HG03469 (cell line): ENCODE data around the gene CLIC3.

Experiments
- ATAC-seq: cut with Tn5 transposase; IDR thresholded peaks from one replicate; pipeline ENCODE4 v1.9.1; 2021; ENCODE audit warnings: mild to moderate bottlenecking, moderate library complexity, moderate number of reproducible peaks; ENCODE audit not compliant: unreplicated experiment

Gene CLIC3

DNA sequence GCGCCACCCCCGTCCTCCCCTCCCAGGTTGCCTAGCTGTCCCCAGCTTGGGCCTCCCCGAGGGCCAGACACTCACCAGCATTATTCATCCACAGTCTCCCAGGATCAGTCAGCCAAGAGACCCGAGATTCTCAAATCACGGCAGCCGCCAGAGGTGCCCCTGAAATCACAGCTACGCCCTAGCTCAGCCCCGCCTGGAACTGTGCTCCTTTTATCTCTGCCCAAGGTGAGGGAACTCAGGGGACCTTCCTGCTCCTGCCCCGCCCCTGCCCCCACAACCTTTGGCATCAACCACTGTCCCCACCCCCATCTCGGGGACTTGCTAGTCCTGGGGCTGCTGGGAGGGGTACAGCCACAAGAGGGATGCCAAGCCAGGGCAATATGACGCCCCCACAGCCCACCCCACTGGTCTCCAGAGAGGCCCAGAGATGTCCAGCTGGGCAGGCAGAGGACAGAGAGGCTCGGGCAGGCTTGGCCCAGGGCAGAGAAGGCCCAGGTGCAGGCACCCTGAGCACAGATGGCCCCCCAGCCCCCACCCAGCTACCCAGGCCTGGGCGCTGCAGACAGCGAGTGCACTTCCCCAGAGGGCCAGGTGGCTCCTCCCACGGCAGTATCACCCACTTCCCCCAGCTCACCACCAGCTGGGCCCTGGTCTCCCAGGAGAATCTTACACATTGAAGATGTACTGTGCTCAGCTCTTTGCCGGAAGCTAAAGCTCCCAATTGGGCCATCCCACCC, 35.7 kb upstream of the CLIC3 start, which contains the start of gene FUT7:
TSS of gene FUT7 (minus strand) at position 185 of the 737 bp plus-strand sequence. CDS start at position 88, 97 bp downstream.
- ATAC-seq, result no peak

DNA sequence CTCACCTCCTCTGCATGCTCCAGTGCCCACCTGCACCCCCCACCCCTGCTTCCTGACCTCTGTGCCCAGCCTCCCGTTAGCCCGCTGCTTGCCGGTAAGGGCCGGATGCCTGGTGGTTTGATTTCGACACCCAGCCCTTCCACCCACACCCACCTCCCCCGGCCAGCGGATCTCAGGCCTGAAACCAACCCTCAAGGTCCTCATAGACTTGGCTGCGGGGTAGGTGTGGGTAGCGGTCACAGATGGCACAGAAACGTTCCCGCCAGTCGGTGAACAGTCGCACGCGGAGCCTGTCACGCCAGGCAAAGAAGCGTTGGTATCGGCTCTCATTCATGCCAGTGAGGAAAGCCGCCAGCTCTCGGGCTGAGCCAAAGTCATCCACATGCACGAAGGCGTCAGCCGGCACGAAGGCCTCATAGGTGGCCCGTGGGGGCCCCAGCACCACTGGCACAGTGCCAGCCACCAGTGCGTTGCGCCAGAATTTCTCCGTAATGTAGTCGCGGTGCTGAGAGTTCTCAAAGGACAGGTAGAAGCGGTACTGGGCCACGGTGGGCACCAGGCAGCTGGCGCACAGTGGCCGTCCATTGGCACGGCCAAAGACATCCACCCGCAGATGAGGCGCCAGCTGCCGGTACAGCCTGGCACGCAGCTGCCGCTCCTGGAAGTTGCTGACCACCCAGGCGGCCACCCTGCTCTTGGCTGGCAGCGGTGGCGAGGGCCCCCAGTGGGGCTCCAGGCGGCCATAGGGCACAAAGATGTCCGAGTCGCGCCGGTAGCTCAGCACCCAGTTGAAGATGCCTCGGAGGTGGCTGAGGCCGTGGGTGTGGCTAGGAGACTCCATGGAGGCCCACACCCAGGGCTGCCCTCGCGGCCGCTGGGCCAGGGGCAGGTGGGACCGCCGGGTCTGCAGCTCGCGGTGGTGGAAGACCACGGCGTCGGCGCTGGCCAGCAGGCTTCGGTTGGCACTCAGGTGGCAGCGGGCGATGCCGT, 34.5 kb upstream of the CLIC3 start:
- ATAC-seq, result no peak

DNA sequence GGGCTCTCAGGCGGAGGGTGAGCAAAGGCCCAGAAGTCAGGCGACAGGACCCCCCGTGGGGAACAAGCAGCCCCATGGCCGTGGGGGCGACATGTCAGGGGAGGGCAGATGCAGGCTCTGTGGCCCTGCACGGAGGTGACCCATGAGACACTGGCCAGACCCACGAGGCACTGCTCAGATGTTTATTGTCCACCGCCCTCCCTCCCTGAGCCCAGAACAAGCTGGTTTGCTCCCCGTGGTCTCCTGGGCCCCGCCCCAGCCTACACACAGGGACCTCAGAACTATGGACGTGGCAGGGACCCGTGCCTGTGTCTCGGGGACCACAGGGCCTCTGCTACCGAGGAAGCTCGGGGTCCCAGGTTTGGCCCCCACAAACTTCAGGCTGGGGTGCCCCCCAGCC, 33.6 kb upstream of the CLIC3 start:
- ATAC-seq, result no peak

DNA sequence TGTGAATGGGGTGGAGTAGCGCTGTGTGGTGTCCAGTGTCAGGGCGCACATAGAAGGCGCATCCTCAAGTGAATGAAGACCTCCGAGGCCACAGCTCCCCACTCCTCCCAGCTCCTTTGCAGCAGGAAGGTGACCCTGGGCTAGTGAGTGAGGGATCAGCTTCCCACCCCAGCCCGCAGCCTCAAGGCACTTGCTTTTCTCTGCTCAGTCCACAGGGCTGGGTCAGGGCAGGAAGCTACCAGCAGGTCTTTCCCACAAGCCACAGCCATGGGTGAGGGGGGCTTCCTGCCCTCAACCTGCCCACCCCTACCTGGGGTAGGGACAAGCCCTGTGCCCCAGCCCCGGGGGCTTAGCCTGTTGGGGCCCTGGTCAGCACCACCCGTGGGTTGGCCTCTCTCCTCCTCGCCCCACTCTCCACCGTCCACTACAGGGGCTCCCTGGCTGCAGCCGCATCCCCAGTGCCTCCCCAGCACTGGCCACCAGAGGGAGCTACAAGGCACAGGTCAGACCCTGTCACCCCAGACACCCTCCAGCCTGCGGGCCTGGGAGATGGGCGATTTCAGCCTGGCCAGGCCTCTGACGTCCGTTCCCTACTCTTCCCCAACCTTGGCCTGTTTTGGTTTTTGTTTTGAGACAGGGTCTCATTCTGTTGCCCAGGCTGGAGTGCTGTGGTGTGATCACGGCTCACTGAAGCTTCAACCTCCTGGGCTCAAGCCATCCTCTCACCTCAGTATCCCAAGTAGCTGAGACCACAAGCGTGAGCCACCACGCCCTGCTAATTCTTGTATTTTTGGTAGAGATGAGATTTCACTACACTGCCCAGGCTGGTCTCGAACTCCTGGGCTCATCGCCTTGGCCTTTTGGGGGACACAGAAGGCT, 32.9 kb upstream of the CLIC3 start:
- ATAC-seq, result no peak

DNA sequence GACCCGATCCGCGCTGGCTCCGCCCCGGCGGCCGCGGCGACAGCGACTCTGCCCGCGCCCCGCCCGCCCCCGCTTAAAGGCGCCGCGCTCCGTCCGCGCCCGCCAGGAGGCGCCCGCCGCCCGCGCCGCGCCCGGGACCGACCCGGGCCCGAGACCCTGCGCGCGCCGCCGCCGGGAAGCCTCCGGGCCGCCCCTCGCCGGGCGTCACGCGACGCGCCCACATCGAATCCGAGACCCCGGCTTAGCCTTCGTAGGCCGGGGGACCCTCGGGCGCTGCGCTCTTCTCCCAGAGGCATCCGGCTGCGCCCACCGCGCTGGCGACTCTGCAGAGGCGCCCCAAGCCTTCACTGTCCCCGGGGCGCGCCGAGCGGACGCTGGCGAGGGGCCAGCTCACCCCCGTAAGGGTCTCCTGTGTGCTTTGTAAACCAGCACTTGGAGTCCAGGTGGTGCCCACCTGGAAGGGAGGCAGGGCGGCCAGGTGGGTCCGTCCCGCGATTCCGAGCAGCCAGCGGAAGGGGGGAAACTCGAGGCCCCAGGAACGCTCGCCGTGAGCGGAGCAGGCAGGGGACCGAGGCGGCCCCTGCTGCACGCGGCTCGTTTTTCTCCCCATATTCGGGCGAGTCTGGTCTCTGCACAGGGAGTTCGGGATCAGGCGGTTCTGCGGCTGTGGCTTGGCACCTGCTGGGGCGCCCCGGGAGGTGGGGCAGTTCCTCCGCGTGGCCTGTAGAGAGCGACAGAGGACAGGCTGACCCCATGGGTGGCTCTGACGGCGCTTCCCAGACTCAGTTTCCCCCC, 32.1 kb upstream of the CLIC3 start:
- no peak for ATAC-seq

DNA sequence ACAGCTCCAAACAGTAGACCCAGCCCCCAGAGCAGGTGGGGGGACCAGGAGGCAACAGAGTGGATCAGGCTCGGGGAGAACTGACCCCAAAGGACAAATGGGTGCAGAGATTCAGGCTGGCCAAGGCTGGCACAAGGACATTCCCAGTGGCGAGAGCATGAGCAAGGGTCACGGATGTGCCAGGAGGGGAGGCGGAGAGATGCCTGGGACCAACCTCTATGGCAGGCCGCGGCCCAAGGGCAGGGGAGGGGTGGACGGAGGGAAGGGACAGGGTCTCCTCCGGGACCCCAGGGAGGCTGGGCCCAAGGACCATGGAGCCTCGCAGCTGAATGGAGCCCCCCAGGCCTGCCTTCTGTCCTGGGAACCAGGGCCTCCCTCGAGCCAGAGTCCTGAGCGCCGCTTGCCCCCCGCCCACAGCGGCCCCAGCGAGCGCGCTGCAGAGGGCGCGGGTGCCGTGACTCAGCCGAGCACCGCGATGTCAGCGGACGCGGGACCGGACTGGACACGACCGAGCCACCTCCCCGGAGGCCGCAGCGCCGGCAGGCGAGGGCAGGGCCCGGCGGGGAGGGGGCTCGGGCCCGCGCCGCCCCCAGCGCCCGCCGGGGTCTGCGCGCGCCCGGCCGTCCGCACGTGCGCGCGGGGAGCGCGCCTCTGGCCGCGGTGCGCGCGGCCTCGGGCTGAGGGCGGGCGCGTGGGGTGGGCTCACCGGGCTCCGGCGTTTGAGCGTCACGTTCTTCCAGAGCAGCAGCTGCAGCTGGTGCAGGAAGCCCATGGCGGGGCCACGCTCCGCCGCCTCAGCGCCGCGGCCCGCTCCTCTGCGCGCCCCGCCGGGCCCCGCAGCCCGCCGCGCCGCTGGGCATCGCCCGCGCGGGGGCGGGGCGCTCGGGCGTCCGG, 31.2 kb upstream of the CLIC3 start, which contains the start of gene ABCA2:
TSS of gene ABCA2 (minus strand) at position 869 of the 894 bp plus-strand sequence. CDS start at position 772, 97 bp downstream.
- no peak for ATAC-seq

DNA sequence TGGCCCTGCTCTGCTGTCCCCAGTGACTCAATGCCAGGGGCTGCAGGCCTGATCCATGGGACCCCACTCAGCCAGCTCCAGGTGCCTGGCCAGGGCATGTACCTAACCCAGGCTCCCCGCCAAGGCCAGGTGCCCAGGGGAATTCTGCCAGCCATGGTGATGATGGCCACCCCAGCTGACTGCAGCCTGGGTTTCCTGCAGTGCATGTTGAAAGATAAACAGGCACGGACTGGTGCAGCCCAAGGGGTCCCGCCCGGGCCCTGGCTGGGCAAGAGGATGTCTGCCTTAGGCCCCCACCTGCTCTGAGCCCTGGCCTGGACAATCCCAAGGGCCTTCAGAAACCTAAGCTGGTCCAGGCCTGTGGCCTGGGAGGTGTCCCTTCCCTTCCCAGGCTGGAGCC, 30.5 kb upstream of the CLIC3 start:
- ATAC-seq, result no peak

DNA sequence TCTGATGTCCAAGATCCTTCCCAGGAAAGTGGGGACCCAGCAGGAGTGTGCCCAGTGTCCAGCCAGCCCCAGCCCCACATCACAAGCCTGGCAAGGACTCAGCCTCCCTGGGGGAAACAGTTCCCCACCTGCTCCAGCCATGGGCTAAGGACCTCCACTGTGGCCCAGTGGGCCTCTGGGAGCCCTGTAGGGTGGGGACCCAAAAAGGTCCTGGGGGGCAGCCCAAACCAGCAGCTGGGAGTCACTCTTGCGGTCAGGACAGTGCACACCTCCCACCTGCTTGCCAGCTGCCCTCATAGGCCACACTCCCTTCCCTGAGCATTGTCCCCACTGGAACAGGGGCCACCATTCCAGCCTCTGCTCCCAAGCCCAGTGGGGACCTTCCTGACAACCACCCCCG, 30.0 kb upstream of the CLIC3 start:
- ATAC-seq, result no peak

DNA sequence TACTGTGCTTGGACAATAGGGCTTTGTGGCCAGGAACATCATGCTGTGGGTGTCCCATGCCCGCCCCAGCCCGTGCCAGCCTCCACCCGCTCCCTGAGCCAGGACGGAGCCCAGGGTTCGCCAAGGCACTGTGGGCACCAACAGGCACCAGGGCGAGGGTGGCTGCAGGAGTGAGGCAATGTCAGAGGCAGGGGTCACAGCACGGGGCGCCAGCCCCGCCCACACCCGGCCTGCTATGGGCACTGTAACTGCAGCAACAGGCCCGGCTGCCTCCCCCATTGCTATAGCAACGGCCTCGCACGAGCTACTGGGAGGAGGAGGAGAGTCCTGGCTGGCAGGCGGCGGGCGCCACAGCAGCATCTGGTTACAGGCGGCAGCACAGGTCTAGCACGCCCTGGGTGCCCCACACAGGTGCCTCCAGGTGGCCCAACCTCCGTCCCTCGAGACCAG, 29.2 kb upstream of the CLIC3 start:
- no peak for ATAC-seq

DNA sequence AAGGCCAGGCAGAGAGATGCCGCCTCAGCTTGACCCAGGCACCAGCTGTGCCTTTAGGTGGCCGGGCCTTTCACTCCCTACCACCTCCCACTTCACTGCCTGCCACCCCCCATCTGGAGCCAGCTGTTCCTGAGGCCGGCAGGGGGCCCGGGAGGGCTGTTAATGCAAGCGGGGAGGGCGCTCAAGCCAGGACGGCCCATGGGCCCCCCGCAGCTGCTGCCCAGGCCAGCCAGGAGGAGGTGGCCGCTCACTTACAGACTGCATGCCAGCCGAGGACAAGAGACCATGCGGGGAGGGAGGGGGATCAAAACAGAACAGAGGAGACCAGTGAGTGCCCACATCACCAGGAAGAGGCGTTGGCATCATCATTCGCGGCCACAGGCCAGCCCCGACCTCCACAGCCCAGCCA, 27.2 kb upstream of the CLIC3 start:
- ATAC-seq, result no peak

DNA sequence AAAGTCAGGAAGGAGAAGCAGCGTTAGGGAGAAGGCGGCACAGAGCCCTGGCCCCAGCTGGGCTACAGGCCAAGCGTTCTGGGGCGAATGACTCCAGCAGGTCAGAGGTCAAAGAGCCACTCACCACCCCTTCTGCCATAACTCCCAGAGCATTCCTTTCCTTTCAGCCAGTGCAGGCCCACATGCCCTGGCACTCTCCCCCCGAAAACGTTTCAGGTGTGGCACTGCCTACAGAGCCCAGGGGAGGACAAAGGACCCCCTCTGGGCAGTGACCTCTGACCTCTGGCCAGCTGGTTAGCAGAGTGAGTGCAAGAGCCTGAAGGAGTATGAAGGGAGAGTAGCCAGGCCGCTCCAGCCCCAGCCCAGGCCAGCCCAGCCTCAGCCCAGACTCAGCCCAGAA, 26.8 kb upstream of the CLIC3 start:
- ATAC-seq, result no peak

DNA sequence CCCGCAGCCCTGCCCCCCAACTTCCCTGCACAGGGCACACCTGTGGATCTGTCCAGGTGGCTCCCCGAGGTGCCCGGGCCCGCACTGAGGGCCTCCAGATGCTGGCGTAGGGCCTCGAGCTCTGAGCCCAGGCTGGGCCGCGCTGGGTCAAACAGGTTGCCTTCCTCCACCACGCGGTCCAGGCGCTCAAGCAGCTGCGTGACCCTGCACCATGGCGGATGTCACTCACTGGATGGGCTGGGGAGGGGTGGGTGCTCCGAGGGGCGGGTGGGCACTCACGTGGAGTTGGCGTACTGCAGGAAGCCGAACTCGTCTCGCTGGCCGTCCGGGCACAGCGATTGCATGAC, 26.3 kb upstream of the CLIC3 start:
- ATAC-seq, result no peak

DNA sequence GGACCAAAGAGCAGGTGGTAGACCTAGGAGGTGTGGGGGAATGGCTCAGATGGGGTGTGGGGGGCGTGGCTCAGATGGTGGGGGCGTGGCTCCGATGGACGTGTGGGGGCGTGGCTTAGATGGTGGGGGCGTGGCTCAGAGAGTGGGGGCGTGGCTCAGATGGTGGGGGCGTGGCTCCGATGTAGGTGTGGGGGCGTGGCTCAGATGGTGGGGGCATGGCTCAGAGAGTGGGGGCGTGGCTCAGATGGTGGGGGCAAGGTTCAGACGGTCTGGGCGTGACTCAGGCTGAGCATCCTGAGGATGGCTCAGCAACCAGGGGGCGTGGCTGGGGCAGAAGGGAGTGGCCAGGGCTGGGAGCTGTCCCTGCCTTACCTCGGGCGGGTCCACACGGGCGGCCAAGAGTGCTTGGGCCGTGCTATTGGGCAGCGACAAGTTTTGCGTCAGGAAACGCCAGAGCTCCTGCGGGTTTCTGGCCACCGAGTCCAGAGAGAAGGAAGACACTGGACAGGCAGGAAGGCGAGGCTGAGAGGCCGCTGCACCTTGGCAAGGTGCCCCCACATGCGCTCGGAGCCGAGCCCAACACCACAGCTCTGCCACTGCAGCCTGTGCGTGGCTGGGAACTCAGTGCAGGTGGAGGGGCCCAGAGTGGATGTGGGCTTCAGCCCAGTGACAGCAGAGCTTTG, 25.8 kb upstream of the CLIC3 start:
- ATAC-seq, result peak; percentile 42

DNA sequence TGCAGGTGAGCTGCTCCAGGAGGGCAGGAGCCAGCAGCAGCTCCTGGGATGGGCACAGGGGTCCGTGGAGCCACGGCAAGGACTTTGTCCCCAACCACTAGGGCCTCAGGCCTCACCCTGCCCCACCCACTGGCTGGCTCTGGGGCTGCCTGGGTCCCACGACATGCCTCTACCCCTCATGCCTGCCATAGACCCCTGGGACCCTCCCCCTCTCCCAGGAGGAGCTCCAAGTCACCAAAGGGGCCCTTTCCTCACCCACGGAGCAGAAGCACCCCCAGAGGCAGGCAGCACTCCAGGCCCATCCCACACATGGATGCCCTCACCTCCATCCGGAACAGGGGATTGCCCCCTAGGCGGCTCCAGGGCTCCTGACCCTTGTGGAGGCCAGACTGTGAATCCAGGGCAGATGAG, 25.2 kb upstream of the CLIC3 start:
- ATAC-seq, result no peak

DNA sequence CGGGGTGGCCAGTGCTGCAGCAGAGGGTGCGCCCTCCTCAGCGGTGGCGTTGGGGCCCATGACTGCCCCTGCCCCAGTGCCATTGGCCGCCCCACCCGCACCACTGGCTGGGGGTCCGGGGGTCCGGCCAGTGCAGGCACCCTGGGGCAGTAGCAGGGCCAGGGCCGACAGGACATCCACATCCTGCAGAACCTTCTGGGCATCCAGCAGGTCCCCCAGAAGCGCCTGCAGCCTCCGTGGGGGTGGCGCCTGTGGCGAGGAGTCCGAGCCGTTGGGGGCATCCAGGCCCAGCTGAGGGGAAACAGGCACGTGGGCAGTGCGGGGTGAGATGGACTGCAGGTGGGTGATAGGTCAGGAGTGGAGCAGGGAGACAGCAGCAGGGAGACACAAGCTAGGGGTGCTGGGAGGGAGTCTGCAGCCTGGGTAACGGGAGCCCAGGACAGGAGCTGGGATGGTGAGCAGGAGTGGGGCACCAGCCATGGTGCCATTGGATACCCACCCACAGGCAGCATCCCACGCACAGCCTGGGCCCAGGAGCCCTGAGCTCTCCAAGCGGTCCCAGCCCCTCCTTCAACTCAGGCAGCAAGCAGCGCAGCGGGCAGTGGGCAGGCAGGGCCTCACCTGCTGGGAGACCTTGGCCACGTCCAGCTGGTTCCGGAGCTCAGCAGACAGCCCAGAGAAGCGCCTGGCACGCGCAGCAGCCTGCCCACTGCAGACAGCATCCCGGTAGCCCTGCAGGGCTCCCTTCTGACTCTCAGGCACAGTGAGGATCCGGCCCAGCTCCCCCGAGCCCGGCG, 24.6 kb upstream of the CLIC3 start:
- ATAC-seq, result no peak

DNA sequence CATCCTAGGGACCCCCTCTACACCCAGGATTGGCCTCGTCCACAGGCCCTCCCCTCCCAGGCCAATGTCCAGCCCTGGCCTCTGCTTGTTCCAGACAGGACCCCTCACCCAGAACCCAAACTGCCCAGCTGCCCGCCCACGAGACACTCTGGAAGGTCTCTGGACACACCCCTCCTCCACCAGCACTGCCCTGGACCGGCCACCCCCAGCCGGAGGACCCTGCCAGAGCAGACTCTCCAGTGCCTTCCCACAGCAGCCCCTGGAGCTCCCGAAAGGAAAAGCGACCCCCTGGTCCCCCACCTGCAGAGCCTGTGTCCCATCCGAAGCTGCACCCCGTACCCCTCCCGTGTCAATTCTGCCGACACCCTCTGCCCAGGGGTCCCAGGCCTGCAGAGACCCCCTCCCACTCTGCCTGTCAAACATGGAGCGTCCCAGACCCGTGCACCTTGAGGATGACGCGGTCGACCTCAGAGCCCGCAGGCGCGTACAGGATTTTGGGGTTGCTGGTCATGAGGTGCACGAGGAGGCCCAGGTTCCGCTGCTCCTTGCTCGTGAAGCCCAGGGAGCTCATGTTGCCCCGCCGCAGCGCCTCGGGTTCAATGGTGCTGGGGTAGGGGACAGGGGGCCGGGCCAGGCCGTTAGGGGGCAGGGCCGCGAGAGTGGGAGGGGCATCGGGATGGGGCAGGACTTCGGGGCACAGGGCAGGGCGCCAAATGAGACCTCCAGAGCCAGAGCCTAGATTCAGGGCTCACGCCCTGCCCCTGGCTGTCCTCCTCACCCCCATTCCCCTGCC, 23.7 kb upstream of the CLIC3 start:
- no peak for ATAC-seq
